ENCODE measurements around the gene PLXDC2. TPM values are rescaled to one million over a fixed set of nuclear protein-coding genes. Genes with fewer than 3 reads are reported as not detected.

PLXDC2 gene
- total and polyA plus RNA-seq, 2 donors from 2014 or later, result 11.9 to 42.1 TPM

GRCh38 chr10:19772972-19773371, 43.3 kb upstream of the PLXDC2 start:
- DNase-seq (no peak), FAIRE-seq (no peak)
- intact Hi-C loops (cut with DNase I), result no loop called here
- H3K27me3 ChIP-seq (ENCODE audit: control insufficient read depth, insufficient read depth, low read length), result no peaks in the 10 kb centered on the region
- H3K9ac ChIP-seq (ENCODE audit: low read length in 3 of 3), result no peak overlapping the region
- no peaks in the 10 kb centered on the region for H3K9me3 ChIP-seq (ENCODE audit: control insufficient read depth in 2 of 3, insufficient read depth in 1 of 3, low read length in 3 of 3)
- TF ChIP-seq CTCF (IDR thresholded peaks at IDR 0.05; ENCODE audit: borderline replicate concordance, extremely low read depth, insufficient read depth), result no peak
- H3K4me1 ChIP-seq (ENCODE audit: control insufficient read depth in 2 of 3, insufficient read depth in 2 of 3, low read depth in 1 of 3, low read length in 3 of 3), result no peaks in the 10 kb centered on the region
- H3K4me3 ChIP-seq (ENCODE audit: low read length in 3 of 3), result no peak overlapping the region
- H3K27ac ChIP-seq (ENCODE audit: low read depth in 2 of 2, low read length in 2 of 2), result no peak overlapping the region
- H3K36me3 ChIP-seq (ENCODE audit: control insufficient read depth in 2 of 3, insufficient read depth in 3 of 3, low read length in 3 of 3), result no peaks in the 10 kb centered on the region

GRCh38 chr10:19775296-19775695, 40.9 kb upstream of the PLXDC2 start:
- intact Hi-C loops (cut with DNase I), result no loop called here
- no peak overlapping the region for H3K9ac ChIP-seq (ENCODE audit: low read length in 3 of 3)
- no peak overlapping the region for H3K4me3 ChIP-seq (ENCODE audit: low read length in 3 of 3)
- no peaks in the 10 kb centered on the region for H3K27me3 ChIP-seq (ENCODE audit: control insufficient read depth, insufficient read depth, low read length)
- H3K36me3 ChIP-seq (ENCODE audit: control insufficient read depth in 2 of 3, insufficient read depth in 3 of 3, low read length in 3 of 3), result no peaks in the 10 kb centered on the region
- FAIRE-seq, result no peak
- no peak for DNase-seq
- H3K9me3 ChIP-seq (ENCODE audit: control insufficient read depth in 2 of 3, insufficient read depth in 1 of 3, low read length in 3 of 3), result no peaks in the 10 kb centered on the region
- no peaks in the 10 kb centered on the region for H3K4me1 ChIP-seq (ENCODE audit: control insufficient read depth in 2 of 3, insufficient read depth in 2 of 3, low read depth in 1 of 3, low read length in 3 of 3)
- no peak for TF ChIP-seq CTCF (IDR thresholded peaks at IDR 0.05; ENCODE audit: borderline replicate concordance, extremely low read depth, insufficient read depth)
- no peak overlapping the region for H3K27ac ChIP-seq (ENCODE audit: low read depth in 2 of 2, low read length in 2 of 2)

GRCh38 chr10:19777806-19778205, 38.4 kb upstream of the PLXDC2 start:
- Histone ChIP-seq H3K4me3 (ENCODE audit: low read length in 3 of 3) (no peak overlapping the region), H3K9me3 (ENCODE audit: control insufficient read depth in 2 of 3, insufficient read depth in 1 of 3, low read length in 3 of 3) (no peaks in the 10 kb centered on the region), H3K27ac (ENCODE audit: low read depth in 2 of 2, low read length in 2 of 2) (no peak overlapping the region), H3K27me3 (ENCODE audit: control insufficient read depth, insufficient read depth, low read length) (no peaks in the 10 kb centered on the region), H3K4me1 (ENCODE audit: control insufficient read depth in 2 of 3, insufficient read depth in 2 of 3, low read depth in 1 of 3, low read length in 3 of 3) (no peaks in the 10 kb centered on the region), H3K9ac (ENCODE audit: low read length in 3 of 3) (no peak overlapping the region), H3K36me3 (ENCODE audit: control insufficient read depth in 2 of 3, insufficient read depth in 3 of 3, low read length in 3 of 3) (no peaks in the 10 kb centered on the region)
- TF ChIP-seq CTCF (IDR thresholded peaks at IDR 0.05; ENCODE audit: borderline replicate concordance, extremely low read depth, insufficient read depth), result no peak
- intact Hi-C loops (cut with DNase I), result no loop called here
- DNase-seq (no peak), FAIRE-seq (no peak)

GRCh38 chr10:19778996-19779395, 37.2 kb upstream of the PLXDC2 start:
- no peak overlapping the region for H3K9ac ChIP-seq (ENCODE audit: low read length in 3 of 3)
- no peaks in the 10 kb centered on the region for H3K4me1 ChIP-seq (ENCODE audit: control insufficient read depth in 2 of 3, insufficient read depth in 2 of 3, low read depth in 1 of 3, low read length in 3 of 3)
- TF ChIP-seq CTCF (IDR thresholded peaks at IDR 0.05; ENCODE audit: borderline replicate concordance, extremely low read depth, insufficient read depth), result no peak
- no peaks in the 10 kb centered on the region for H3K36me3 ChIP-seq (ENCODE audit: control insufficient read depth in 2 of 3, insufficient read depth in 3 of 3, low read length in 3 of 3)
- no peaks in the 10 kb centered on the region for H3K9me3 ChIP-seq (ENCODE audit: control insufficient read depth in 2 of 3, insufficient read depth in 1 of 3, low read length in 3 of 3)
- no peak for FAIRE-seq
- H3K4me3 ChIP-seq (ENCODE audit: low read length in 3 of 3), result no peak overlapping the region
- intact Hi-C loops (cut with DNase I), result no loop called here
- no peaks in the 10 kb centered on the region for H3K27me3 ChIP-seq (ENCODE audit: control insufficient read depth, insufficient read depth, low read length)
- H3K27ac ChIP-seq (ENCODE audit: low read depth in 2 of 2, low read length in 2 of 2), result no peak overlapping the region
- DNase-seq, result no peak

All from kidney (tissue), 14 donors.